Fibroblast of lung (primary cell): ENCODE measurements around the gene CDKN2AIP.

ENCODE experiments used
- EZH2 ChIP-seq: IDR thresholded peaks from 2 replicates; pipeline ENCODE4 v1.5.1; 2012; ENCODE audit warnings: low read length, control low read depth, mild to moderate bottlenecking; ENCODE audit errors: missing control alignments
- TF ChIP-seq, protein P1 (sequence below), 2 donors: IDR thresholded peaks in 1 of 2; conservative IDR thresholded peaks in 1 of 2; 1 replicate in 1 of 2; 2 replicates in 1 of 2; pipeline ENCODE4 v1.5.1; 2011 to 2012; ENCODE audit warnings: low read length in 2 of 2, control low read depth in 1 of 2, inconsistent platforms in 1 of 2, low read depth in 1 of 2, mild to moderate bottlenecking in 1 of 2

DNA sequence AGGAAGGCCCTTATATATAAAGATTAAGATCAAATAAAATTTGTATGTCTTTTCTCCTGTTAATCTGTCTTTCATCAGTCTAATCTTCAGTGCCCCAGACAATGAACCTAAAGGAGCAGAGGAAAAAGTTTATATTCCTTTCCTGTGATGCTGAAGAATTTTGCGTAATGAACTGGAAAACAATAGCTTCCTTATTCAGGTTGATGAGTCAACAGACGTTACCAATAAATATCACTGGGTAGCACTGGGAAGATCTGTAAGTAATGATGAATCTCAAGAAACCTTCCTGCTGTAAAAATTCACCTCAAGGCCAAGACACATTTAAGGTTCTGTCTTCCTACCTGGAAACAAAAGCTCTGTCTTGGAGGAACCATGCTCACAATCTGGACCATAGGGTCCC is 25.5 kb downstream of the CDKN2AIP start:
- TF ChIP-seq, protein P1, sequence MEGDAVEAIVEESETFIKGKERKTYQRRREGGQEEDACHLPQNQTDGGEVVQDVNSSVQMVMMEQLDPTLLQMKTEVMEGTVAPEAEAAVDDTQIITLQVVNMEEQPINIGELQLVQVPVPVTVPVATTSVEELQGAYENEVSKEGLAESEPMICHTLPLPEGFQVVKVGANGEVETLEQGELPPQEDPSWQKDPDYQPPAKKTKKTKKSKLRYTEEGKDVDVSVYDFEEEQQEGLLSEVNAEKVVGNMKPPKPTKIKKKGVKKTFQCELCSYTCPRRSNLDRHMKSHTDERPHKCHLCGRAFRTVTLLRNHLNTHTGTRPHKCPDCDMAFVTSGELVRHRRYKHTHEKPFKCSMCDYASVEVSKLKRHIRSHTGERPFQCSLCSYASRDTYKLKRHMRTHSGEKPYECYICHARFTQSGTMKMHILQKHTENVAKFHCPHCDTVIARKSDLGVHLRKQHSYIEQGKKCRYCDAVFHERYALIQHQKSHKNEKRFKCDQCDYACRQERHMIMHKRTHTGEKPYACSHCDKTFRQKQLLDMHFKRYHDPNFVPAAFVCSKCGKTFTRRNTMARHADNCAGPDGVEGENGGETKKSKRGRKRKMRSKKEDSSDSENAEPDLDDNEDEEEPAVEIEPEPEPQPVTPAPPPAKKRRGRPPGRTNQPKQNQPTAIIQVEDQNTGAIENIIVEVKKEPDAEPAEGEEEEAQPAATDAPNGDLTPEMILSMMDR (conservative IDR thresholded peaks at IDR 0.05 in 1 of 2, IDR thresholded peaks at IDR 0.05 in 1 of 2; ENCODE audit: low read depth in 1 of 2, low read length in 2 of 2): no peak
- TF ChIP-seq EZH2: no peak
